ENCODE measurements around the gene CHST11. TPM values are rescaled to one million over a fixed set of nuclear protein-coding genes. Genes with fewer than 3 reads are reported as not detected.

Gene CHST11
- total RNA-seq, 1 experiment from 2014 or later = 1.1 TPM

DNA sequence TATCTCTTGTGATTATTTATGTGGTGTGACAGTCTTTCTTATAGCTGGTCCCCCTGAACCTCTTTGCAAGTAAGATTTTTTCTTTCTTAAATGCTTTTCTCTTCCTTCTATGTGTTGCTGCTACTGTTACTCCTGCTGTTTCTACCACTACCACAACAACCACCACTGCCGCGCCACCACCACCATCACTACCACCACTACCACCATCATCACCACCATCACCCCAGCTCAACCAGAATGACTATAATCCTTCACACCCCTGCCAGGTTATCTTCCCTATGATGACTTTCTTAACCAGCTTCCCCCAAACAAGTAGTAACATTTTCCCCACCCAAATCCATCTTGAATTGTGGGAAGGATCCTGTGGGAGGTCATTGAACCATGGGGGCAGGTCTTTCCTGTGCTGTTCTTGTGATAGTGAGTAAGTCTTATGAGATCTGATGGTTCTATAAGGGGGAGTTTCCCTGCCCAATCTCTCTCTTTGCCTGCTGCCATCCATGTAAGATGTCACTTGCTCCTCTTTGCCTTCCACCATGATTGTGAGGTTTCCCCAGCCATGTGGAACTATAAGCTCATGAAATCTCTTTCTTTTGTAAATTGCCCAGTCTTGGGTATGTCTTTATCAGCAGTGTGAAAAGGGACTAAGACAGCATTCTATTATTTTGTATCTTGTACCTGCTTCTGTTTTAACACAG lies 52.2 kb downstream of the CHST11 start:
- peaks cover 5% of the 10 kb centered on the region for H3K27me3 ChIP-seq (replicated peaks; ENCODE audit: insufficient read depth, low read depth, low read length, poor library complexity)
- no peaks in the 10 kb centered on the region for H3K4me1 ChIP-seq (ENCODE audit: insufficient read depth, low read length, poor library complexity, severe bottlenecking)
- no peak overlapping the region for H3K27ac ChIP-seq (ENCODE audit: low read depth, low read length, poor library complexity, severe bottlenecking)
- DNase-seq (ENCODE audit: low spot score) = no peak
- TF ChIP-seq EZH2 (IDR thresholded peaks at IDR 0.05; ENCODE audit: borderline replicate concordance, low read depth, low read length, poor library complexity, severe bottlenecking) = no peak
- TF ChIP-seq, protein P1, sequence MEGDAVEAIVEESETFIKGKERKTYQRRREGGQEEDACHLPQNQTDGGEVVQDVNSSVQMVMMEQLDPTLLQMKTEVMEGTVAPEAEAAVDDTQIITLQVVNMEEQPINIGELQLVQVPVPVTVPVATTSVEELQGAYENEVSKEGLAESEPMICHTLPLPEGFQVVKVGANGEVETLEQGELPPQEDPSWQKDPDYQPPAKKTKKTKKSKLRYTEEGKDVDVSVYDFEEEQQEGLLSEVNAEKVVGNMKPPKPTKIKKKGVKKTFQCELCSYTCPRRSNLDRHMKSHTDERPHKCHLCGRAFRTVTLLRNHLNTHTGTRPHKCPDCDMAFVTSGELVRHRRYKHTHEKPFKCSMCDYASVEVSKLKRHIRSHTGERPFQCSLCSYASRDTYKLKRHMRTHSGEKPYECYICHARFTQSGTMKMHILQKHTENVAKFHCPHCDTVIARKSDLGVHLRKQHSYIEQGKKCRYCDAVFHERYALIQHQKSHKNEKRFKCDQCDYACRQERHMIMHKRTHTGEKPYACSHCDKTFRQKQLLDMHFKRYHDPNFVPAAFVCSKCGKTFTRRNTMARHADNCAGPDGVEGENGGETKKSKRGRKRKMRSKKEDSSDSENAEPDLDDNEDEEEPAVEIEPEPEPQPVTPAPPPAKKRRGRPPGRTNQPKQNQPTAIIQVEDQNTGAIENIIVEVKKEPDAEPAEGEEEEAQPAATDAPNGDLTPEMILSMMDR (conservative IDR thresholded peaks at IDR 0.05; ENCODE audit: low read depth, low read length) = no peak
- intact Hi-C loops (cut with micrococcal nuclease; ENCODE audit: unreplicated experiment) = no loop called here
- no peaks in the 10 kb centered on the region for H3K9me3 ChIP-seq (ENCODE audit: low read depth, low read length, poor library complexity, severe bottlenecking)
- CTCF ChIA-PET = no interaction called here
- no TSS peak for BruUV-seq (replicated peaks)
- no peaks in the 10 kb centered on the region for H3K36me3 ChIP-seq (ENCODE audit: insufficient read depth, low read length, poor library complexity, severe bottlenecking)
- POLR2A ChIA-PET (ENCODE audit: low non-redundant PET) = no interaction called here
- no peak overlapping the region for H3K4me3 ChIP-seq (ENCODE audit: low read depth, low read length, poor library complexity, severe bottlenecking)

DNA sequence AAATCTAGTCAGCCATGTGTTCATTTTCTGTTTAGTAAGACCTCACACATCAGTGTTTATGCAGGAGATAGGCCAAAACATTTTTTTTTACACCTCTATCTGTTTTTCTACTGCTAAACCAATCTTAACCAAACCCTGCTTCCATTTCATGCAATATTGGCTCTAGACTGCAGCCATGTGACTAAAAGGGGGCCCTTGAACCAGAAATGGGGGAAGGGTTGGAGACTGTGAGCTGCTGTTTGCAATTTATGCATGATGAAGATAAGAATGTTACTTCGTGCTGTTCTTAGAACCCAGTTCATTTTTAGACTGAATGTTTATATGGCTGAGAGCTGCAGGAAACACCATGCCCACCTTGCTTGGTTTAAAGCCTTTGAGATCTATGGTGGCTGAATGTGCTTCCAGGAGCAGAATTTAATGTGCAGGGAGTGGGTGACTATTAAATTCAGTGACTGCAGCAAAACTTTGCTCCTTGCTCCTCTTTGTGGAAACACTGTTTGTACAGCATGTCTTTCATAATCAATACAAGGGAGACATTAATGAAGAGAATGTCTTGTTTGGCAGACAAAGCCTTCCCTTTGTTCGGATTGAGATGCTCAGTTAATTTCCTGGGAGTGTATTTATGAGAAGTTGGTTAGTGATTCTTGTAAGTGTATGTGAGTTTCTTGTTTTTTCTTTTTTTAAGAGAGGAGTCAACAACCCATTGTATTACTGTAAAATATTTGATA lies 53.6 kb downstream of the CHST11 start:
- BruUV-seq (replicated peaks) = no TSS peak

DNA sequence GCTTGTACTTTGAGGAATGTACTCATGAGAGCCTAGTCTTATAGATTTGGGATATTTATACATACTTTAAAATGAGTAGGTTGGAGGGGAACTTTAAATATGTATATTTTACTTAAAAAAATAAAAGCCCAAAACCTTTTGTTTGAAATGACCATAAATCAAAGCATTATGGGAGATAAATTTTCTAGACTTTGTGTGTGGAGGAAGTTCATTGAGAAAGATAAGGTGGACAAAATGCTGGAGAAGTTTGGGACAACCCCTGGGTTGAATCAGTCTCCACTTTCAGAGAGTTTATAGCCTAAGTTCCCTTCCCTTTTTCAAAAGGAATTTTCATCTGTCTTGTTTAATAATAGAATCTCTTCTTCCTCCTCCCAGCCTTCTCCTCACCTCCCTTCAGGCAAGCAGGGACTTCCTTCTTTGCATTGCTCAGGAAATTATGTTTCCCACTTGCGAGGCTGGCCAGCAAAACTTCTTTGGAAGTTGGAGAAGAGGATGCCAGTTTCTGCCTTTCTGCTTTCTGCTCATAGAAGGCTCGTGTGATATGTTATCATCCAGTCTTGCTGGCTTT lies 54.2 kb downstream of the CHST11 start:
- TF ChIP-seq, protein P1 (conservative IDR thresholded peaks at IDR 0.05; ENCODE audit: low read depth, low read length) = no peak
- TF ChIP-seq EZH2 (IDR thresholded peaks at IDR 0.05; ENCODE audit: borderline replicate concordance, low read depth, low read length, poor library complexity, severe bottlenecking) = no peak
- intact Hi-C loops (cut with micrococcal nuclease; ENCODE audit: unreplicated experiment) = no loop called here
- Histone ChIP-seq H3K27me3 (replicated peaks; ENCODE audit: insufficient read depth, low read depth, low read length, poor library complexity) (peaks cover 4% of the 10 kb centered on the region), H3K4me3 (ENCODE audit: low read depth, low read length, poor library complexity, severe bottlenecking) (no peak overlapping the region), H3K36me3 (ENCODE audit: insufficient read depth, low read length, poor library complexity, severe bottlenecking) (no peaks in the 10 kb centered on the region), H3K9me3 (ENCODE audit: low read depth, low read length, poor library complexity, severe bottlenecking) (no peaks in the 10 kb centered on the region), H3K27ac (ENCODE audit: low read depth, low read length, poor library complexity, severe bottlenecking) (no peak overlapping the region), H3K4me1 (ENCODE audit: insufficient read depth, low read length, poor library complexity, severe bottlenecking) (no peaks in the 10 kb centered on the region)
- POLR2A ChIA-PET (ENCODE audit: low non-redundant PET) = no interaction called here
- no TSS peak for BruUV-seq (replicated peaks)
- no peak for DNase-seq (ENCODE audit: low spot score)
- CTCF ChIA-PET = no interaction called here

More for the DNA sequence above, 53.6 kb downstream of the CHST11 start:
- H3K27ac ChIP-seq (ENCODE audit: low read depth, low read length, poor library complexity, severe bottlenecking) = no peak overlapping the region
- no peaks in the 10 kb centered on the region for H3K36me3 ChIP-seq (ENCODE audit: insufficient read depth, low read length, poor library complexity, severe bottlenecking)
- H3K9me3 ChIP-seq (ENCODE audit: low read depth, low read length, poor library complexity, severe bottlenecking) = no peaks in the 10 kb centered on the region
- peaks cover 5% of the 10 kb centered on the region for H3K27me3 ChIP-seq (replicated peaks; ENCODE audit: insufficient read depth, low read depth, low read length, poor library complexity)
- TF ChIP-seq EZH2 (IDR thresholded peaks at IDR 0.05; ENCODE audit: borderline replicate concordance, low read depth, low read length, poor library complexity, severe bottlenecking) = no peak
- TF ChIP-seq, protein P1 (conservative IDR thresholded peaks at IDR 0.05; ENCODE audit: low read depth, low read length) = no peak
- ChIA-PET POLR2A (ENCODE audit: low non-redundant PET) (no interaction called here), CTCF (no interaction called here)
- intact Hi-C loops (cut with micrococcal nuclease; ENCODE audit: unreplicated experiment) = no loop called here
- no peaks in the 10 kb centered on the region for H3K4me1 ChIP-seq (ENCODE audit: insufficient read depth, low read length, poor library complexity, severe bottlenecking)
- DNase-seq (ENCODE audit: low spot score) = no peak
- H3K4me3 ChIP-seq (ENCODE audit: low read depth, low read length, poor library complexity, severe bottlenecking) = no peak overlapping the region

Data from A673 (cell line).